K562 (cell line): ENCODE results near the gene TGFBR1. TPM values are rescaled to one million over a fixed set of nuclear protein-coding genes. Genes with fewer than 3 reads are reported as not detected.

ENCODE experiments used
- ATAC-seq: fragments of 200-7000 bp; cut with Tn5 transposase; 3 replicates; pipeline ENCODE4 v1.9.1; 2020; ENCODE audit warnings: moderate library complexity
- BruUV-seq: library from RNA; stranded (reverse); fragments of 400-500 nt; replicated peaks from 2 replicates; lab custom pipeline; 2021; lab: Mats Ljungman, UMichigan
- CTCF ChIA-PET: fragments of 300-600 bp; formaldehyde crosslinking; extraction: SDS; loops from one replicate; lab custom pipeline; 2021; ENCODE audit warnings: low intra/inter-chr PET ratio; lab: Yijun Ruan, JAX
- POLR2A ChIA-PET: fragments of 300-600, 350-650 bp; sonication (Branson Sonifier 250); formaldehyde crosslinking; extraction: SDS; loops from one replicate; lab custom pipeline; 2021; ENCODE audit warnings: antibody characterized with exemption, inconsistent platforms; lab: Yijun Ruan, JAX
- DNase-seq, 4 experiments: peaks; one replicate each; pipeline versions ENCODE4 v3.0.0 to v3.0.0-alpha.2; 2011 to 2018; ENCODE audit warnings: low spot score in 3 of 4, mixed read lengths in 3 of 4; ENCODE audit errors: extremely low read depth in 1 of 4
- FAIRE-seq: peaks from 2 replicates; lab custom pipeline; 2011; peaks lifted over from hg19 to GRCh38; lab: Jason Lieb, UNC
- H2AFZ ChIP-seq: 2 replicates; pipeline ENCODE4 v1.6.0; 2011; ENCODE audit warnings: low read depth, low read length, control low read depth, inconsistent platforms
- H3K27ac ChIP-seq: fragments of 200-600 bp; 3 replicates; pipeline ENCODE4 v1.8.0; 2011; ENCODE audit warnings: low read depth, mild to moderate bottlenecking, control low read depth, inconsistent platforms, low read length, moderate library complexity, mixed read lengths; ENCODE audit errors: extremely low read depth
- H3K27me3 ChIP-seq, 2 experiments: fragments of 300-600 bp in 1 of 2; 2 replicates in 1 of 2; 3 replicates in 1 of 2; pipeline versions ENCODE4 v1.6.0 to v1.8.0; 2011; ENCODE audit warnings: inconsistent platforms in 2 of 2, low read length in 2 of 2, mild to moderate bottlenecking in 1 of 2, mixed read lengths in 1 of 2, moderate library complexity in 1 of 2; ENCODE audit not compliant: control insufficient read depth in 2 of 2, insufficient read depth in 2 of 2
- H3K36me3 ChIP-seq: fragments of 300-600 bp; 3 replicates; pipeline ENCODE4 v1.8.0; 2011; ENCODE audit warnings: mild to moderate bottlenecking, low read length, inconsistent platforms; ENCODE audit not compliant: control insufficient read depth, insufficient read depth
- H3K4me1 ChIP-seq, 2 experiments: fragments of 200-600 bp in 1 of 2; replicated peaks in 1 of 2; 2 replicates in 1 of 2; 3 replicates in 1 of 2; pipeline versions ENCODE4 v1.5.1 to v1.8.0; 2011; ENCODE audit warnings: inconsistent platforms in 2 of 2, low read length in 2 of 2, mild to moderate bottlenecking in 1 of 2, mixed read lengths in 1 of 2, moderate library complexity in 1 of 2; ENCODE audit not compliant: control insufficient read depth in 2 of 2, insufficient read depth in 2 of 2
- H3K4me2 ChIP-seq: 2 replicates; pipeline ENCODE4 v1.6.1; 2011; ENCODE audit warnings: low read length, control low read depth, inconsistent platforms, mixed read lengths; ENCODE audit not compliant: insufficient read depth
- H3K4me3 ChIP-seq: fragments of 200-600 bp; sonication (generic), shearing (Covaris generic); 2 replicates; pipeline ENCODE4 v1.5.1; 2016; ENCODE audit warnings: control low read depth, inconsistent platforms
- H3K79me2 ChIP-seq: fragments of 200-600 bp; 3 replicates; pipeline ENCODE4 v1.8.0; 2011; ENCODE audit warnings: low read length, inconsistent platforms; ENCODE audit not compliant: control insufficient read depth, insufficient read depth
- H3K9ac ChIP-seq, 2 experiments: 2 replicates each; pipeline versions ENCODE4 v1.6.0 to v1.6.1; 2011; ENCODE audit warnings: low read depth in 2 of 2, low read length in 2 of 2, control low read depth in 1 of 2, inconsistent platforms in 1 of 2, mild to moderate bottlenecking in 1 of 2, mixed read lengths in 1 of 2; ENCODE audit not compliant: insufficient read depth in 1 of 2
- H3K9me1 ChIP-seq: one replicate; pipeline ENCODE4 v1.6.0; 2011; ENCODE audit warnings: inconsistent platforms, mild to moderate bottlenecking, low read length, moderate library complexity; ENCODE audit not compliant: control insufficient read depth, insufficient read depth
- H3K9me3 ChIP-seq: replicated peaks from 2 replicates; pipeline ENCODE4 v1.5.1; 2011; ENCODE audit warnings: low read depth, low read length, inconsistent platforms; ENCODE audit not compliant: control insufficient read depth, insufficient read depth
- H4K20me1 ChIP-seq: replicated peaks from 2 replicates; pipeline ENCODE4 v1.6.1; 2011; ENCODE audit warnings: low read length, inconsistent platforms, mixed read lengths; ENCODE audit not compliant: control insufficient read depth, insufficient read depth
- ATF7 ChIP-seq: fragments of 450-650 bp; IDR thresholded peaks from 2 replicates; pipeline ENCODE4 v1.7.1; 2014; ENCODE audit warnings: mild to moderate bottlenecking, moderate library complexity
- CHCHD3 ChIP-seq: fragments of 250-450 bp; sonication (Bioruptor Pico); IDR thresholded peaks from 2 replicates; pipeline ENCODE4 v2.1.2; 2022; ENCODE audit warnings: mild to moderate bottlenecking
- ETV6 ChIP-seq, 3 experiments: fragments of 150-350 bp in 1 of 3; sonication (generic) in 1 of 3; formaldehyde crosslinking in 1 of 3; IDR thresholded peaks; 2 replicates each; pipeline versions ENCODE4 v1.6.1 to v1.8.0; 2014 to 2022; ENCODE audit warnings: borderline replicate concordance in 2 of 3, low read depth in 2 of 3, antibody characterized with exemption in 1 of 3, low read length in 1 of 3, mild to moderate bottlenecking in 1 of 3, missing genetic modification reagents in 1 of 3
- FUS ChIP-seq: fragments of 200-400 bp; formaldehyde crosslinking; optimal IDR thresholded peaks from 2 replicates; pipeline ENCODE3; 2017; ENCODE audit warnings: low read depth, low read length
- HDAC8 ChIP-seq: fragments of 450-650 bp; IDR thresholded peaks from 2 replicates; pipeline ENCODE4 v1.6.1; 2016; ENCODE audit warnings: mild to moderate bottlenecking, missing genetic modification characterization, moderate library complexity, missing compliant biosample characterization
- MYNN ChIP-seq, 2 experiments: sonication (generic); formaldehyde crosslinking in 1 of 2; IDR thresholded peaks; 2 replicates each; pipeline versions ENCODE4 v1.5.0 to v1.6.1; 2016 to 2020; ENCODE audit warnings: antibody characterized with exemption in 1 of 2, missing genetic modification reagents in 1 of 2
- PHB2 ChIP-seq: fragments of 450-650 bp; IDR thresholded peaks from 2 replicates; pipeline ENCODE4 v1.6.1; 2017; ENCODE audit warnings: low read depth
- PTRF ChIP-seq: fragments of 450-650 bp; IDR thresholded peaks from 2 replicates; pipeline ENCODE4 v1.6.1; 2016; ENCODE audit warnings: mild to moderate bottlenecking, missing genetic modification characterization, missing compliant biosample characterization
- SETDB1 ChIP-seq: IDR thresholded peaks from one replicate; pipeline ENCODE4 v1.6.1; 2012; ENCODE audit warnings: low read length, control low read depth, inconsistent platforms
- SRSF9 ChIP-seq: fragments of 200-400 bp; formaldehyde crosslinking; IDR thresholded peaks from 2 replicates; pipeline ENCODE4 v1.6.1; 2017; ENCODE audit warnings: low read depth, low read length, borderline replicate concordance
- TARDBP ChIP-seq: fragments of 450-650 bp; IDR thresholded peaks from 2 replicates; pipeline ENCODE4 v1.6.1; 2016
- ZNF146 ChIP-seq: IDR thresholded peaks from one replicate; pipeline ENCODE4 v1.6.1; 2018; ENCODE audit warnings: missing compliant biosample characterization; ENCODE audit not compliant: unreplicated experiment
- ZNF589 ChIP-seq: fragments of 200-800 bp; sonication (Bioruptor generic); IDR thresholded peaks from 2 replicates; pipeline ENCODE4 v1.6.1; 2016; ENCODE audit warnings: low read depth, missing genetic modification characterization, missing compliant biosample characterization
- WGBS: fragments of 100-300 bp; shearing (Covaris generic); methylation state at CpG from one replicate; pipeline ENCODE4 v1.1.6; 2016; ENCODE audit warnings: low coverage, mixed read lengths; ENCODE audit not compliant: insufficient coverage; ENCODE audit errors: missing lambda C conversion rate; 5-methylcytosine and 5-hydroxymethylcytosine counted together
- in situ Hi-C: fragments of 300-500 bp; cut with MboI; formaldehyde crosslinking; loops from 4 replicates; pipeline ENCODE4 v1.15.0; 2018; ENCODE audit warnings: inconsistent platforms, mixed read lengths
- intact Hi-C: fragments of 100-400 bp; cut with micrococcal nuclease; formaldehyde crosslinking; loops from 2 replicates; pipeline ENCODE4 v1.14.2; 2022
- polyA plus RNA-seq, 8 experiments: library from polyadenylated mRNA; depleted of rRNA in 4 of 8; stranded (reverse) in 5 of 8; unstranded in 3 of 8; fragments of >200 nt; fragmentation: Nextera tagmentation in 2 of 8; fragmentation: Illumina TruSeq in 1 of 8; extraction: Ambion mirVana in 2 of 8; extraction: Trizol in 1 of 8; gene quantifications; 2 replicates each; pipeline versions ENCODE4 v1.2.1 to v1.2.3, GENCODE V29; 2011 to 2014; ENCODE audit warnings: inconsistent platforms in 1 of 8, missing spikeins in 1 of 8
- total RNA-seq, 7 experiments: library from RNA; depleted of rRNA in 6 of 7; stranded (reverse); fragments of >200 nt in 6 of 7; fragmentation: Illumina TruSeq in 2 of 7; extraction: Trizol in 2 of 7; gene quantifications; 2 replicates each; pipeline versions ENCODE4 v1.2.1 to v1.2.3, GENCODE V29; 2011 to 2021; ENCODE audit warnings: low replicate concordance in 1 of 7
- TF ChIP-seq, protein P1 (sequence below): fragments of 450-650 bp; formaldehyde crosslinking; IDR thresholded peaks from 2 replicates; pipeline ENCODE4 v1.4.0; 2020; ENCODE audit warnings: mild to moderate bottlenecking, mixed read lengths
- TF ChIP-seq, protein P2 (sequence below), 2 experiments: fragments of 450-650 bp; conservative IDR thresholded peaks; 2 replicates each; pipeline ENCODE4 v1.6.1; 2017; ENCODE audit warnings: mild to moderate bottlenecking in 2 of 2, moderate library complexity in 2 of 2

TGFBR1 gene
- total and polyA plus RNA-seq, 9 of the 15 experiments (the other 6 are each of a cell fraction or from before 2014, with no cell fraction given), result 15.5 to 62.4 (median 42.7) TPM

DNA sequence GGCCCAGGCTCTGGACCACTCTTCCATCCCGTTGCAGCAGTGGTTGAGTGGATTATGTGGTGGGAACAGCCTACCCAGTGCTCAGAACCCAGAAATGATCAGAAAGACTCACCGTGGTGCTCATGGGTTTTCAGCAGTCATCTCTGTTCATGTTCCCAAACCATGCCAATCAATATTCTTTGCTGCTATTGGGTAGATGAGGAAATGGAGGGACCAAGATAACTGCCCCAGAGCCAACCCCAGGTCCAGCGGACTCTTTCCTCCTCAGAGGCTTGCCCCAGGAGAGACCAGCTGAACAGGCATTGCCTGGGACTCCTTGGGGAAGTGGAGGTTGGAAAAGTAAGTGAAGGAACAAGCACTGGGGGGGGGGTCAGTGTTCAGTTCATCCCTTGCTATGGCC, 78.7 kb downstream of the TGFBR1 start:
- intact Hi-C loops, result loop anchor here (2.0 to 10.0 kb wide), 10 partner anchors 81 to 1414 kb away; no protein-coding TSS in a partner anchor
- DNase-seq, result no peak
- ChIA-PET CTCF (no interaction called here), POLR2A (interaction anchor here (0.6 kb wide), 2 partner anchors 39 to 1401 kb away, joined by 3 read pairs; partner anchors contain the start of gene SEC61B)
- Histone ChIP-seq H2AFZ (no peak overlapping the region), H3K9me1 (no peaks in the 10 kb centered on the region), H3K27me3 (peaks cover 9 to 39% of the 10 kb centered on the region in 2 experiments), H3K4me2 (no peak overlapping the region), H3K9me3 (no peaks in the 10 kb centered on the region), H3K4me1 (peaks cover 2 to 5% of the 10 kb centered on the region in 2 experiments; a peak in 3 of 5 replicates), H3K4me3 (no peak overlapping the region), H3K79me2 (no peaks in the 10 kb centered on the region), H3K27ac (no peak overlapping the region), H3K9ac (no peak overlapping the region), H4K20me1 (no peaks in the 10 kb centered on the region), H3K36me3 (no peaks in the 10 kb centered on the region)
- in situ Hi-C loops, result loop anchor here (5.0 to 10.0 kb wide), 3 partner anchors 79 to 1031 kb away; no protein-coding TSS in a partner anchor
- 4% methylated on average over 3 of the region's 3 CpGs for WGBS
- TF ChIP-seq PTRF (tag) (no peak), MYNN (IDR thresholded peaks at IDR 0.05) (no peak), MYNN (CRISPR knock-in tag; IDR thresholded peaks at IDR 0.05) (no peak), PHB2 (no peak), ZNF146 (no peak), FUS (no peak), ATF7 (no peak), ZNF589 (CRISPR knock-in tag) (no peak), HDAC8 (tag) (no peak), ETV6 (IDR thresholded peaks at IDR 0.05; ENCODE audit: borderline replicate concordance in 1 of 2, low read depth in 2 of 2, low read length in 1 of 2) (no peak), ETV6 (CRISPR knock-in tag; IDR thresholded peaks at IDR 0.05; ENCODE audit: borderline replicate concordance) (no peak), CHCHD3 (CRISPR knock-in tag) (no peak), TARDBP (no peak), SRSF9 (no peak), SETDB1 (no peak)
- TF ChIP-seq, protein P1, sequence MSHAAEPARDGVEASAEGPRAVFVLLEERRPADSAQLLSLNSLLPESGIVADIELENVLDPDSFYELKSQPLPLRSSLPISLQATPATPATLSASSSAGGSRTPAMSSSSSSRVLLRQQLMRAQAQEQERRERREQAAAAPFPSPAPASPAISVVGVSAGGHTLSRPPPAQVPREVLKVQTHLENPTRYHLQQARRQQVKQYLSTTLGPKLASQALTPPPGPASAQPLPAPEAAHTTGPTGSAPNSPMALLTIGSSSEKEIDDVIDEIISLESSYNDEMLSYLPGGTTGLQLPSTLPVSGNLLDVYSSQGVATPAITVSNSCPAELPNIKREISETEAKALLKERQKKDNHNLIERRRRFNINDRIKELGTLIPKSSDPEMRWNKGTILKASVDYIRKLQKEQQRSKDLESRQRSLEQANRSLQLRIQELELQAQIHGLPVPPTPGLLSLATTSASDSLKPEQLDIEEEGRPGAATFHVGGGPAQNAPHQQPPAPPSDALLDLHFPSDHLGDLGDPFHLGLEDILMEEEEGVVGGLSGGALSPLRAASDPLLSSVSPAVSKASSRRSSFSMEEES, result no peak
- TF ChIP-seq, protein P2, sequence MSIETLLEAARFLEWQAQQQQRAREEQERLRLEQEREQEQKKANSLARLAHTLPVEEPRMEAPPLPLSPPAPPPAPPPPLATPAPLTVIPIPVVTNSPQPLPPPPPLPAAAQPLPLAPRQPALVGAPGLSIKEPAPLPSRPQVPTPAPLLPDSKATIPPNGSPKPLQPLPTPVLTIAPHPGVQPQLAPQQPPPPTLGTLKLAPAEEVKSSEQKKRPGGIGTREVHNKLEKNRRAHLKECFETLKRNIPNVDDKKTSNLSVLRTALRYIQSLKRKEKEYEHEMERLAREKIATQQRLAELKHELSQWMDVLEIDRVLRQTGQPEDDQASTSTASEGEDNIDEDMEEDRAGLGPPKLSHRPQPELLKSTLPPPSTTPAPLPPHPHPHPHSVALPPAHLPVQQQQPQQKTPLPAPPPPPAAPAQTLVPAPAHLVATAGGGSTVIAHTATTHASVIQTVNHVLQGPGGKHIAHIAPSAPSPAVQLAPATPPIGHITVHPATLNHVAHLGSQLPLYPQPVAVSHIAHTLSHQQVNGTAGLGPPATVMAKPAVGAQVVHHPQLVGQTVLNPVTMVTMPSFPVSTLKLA (conservative IDR thresholded peaks at IDR 0.05), result no peak
- no peak for ATAC-seq
- no TSS peak for BruUV-seq
- no peak for FAIRE-seq
